T-helper 17 cell (primary cell): ENCODE data around the gene KIFC1. TPM values are rescaled to one million over a fixed set of nuclear protein-coding genes. Genes with fewer than 3 reads are reported as not detected.
"Not testable (repeated sequence)": the region's sequence is repeated elsewhere in the genome, so short reads cannot be mapped to it uniquely, and the experiment has no call there.

ENCODE experiments used
- ATAC-seq: fragments of 150-1000 bp; cut with Tn5 transposase; 2 replicates; pipeline ENCODE4 v1.10.0; 2021; ENCODE audit warnings: mild to moderate bottlenecking, moderate library complexity
- DNase-seq, 3 donors: peaks; one replicate each; pipeline versions ENCODE4 v3.0.0 to v3.0.0-alpha.2; 2020 to 2021
- H3K9me3 ChIP-seq: one replicate; pipeline ENCODE4 v1.7.0; 2013; ENCODE audit warnings: low read length, mild to moderate bottlenecking; ENCODE audit not compliant: control insufficient read depth, poor library complexity, severe bottlenecking
- H3K27ac Mint-ChIP-seq: one replicate; pipeline ENCODE4 v1.8.0; 2022; ENCODE audit warnings: mild to moderate bottlenecking, moderate library complexity, mixed read lengths
- H3K27me3 Mint-ChIP-seq: one replicate; pipeline ENCODE4 v1.8.0; 2022; ENCODE audit warnings: mixed read lengths
- H3K36me3 Mint-ChIP-seq: one replicate; pipeline ENCODE4 v1.8.0; 2022; ENCODE audit warnings: low read depth, mixed read lengths
- H3K4me1 Mint-ChIP-seq: one replicate; pipeline ENCODE4 v1.8.0; 2022; ENCODE audit warnings: mild to moderate bottlenecking, mixed read lengths
- H3K4me3 Mint-ChIP-seq: one replicate; pipeline ENCODE4 v1.8.0; 2022; ENCODE audit warnings: mild to moderate bottlenecking, moderate library complexity, mixed read lengths
- total RNA-seq, 4 donors: library from RNA in 2 of 4; stranded (reverse) in 2 of 4; gene quantifications; one replicate each; pipeline ENCODE4 v1.2.3 and lab custom pipeline; 2022 to 2026

KIFC1 gene, protein sequence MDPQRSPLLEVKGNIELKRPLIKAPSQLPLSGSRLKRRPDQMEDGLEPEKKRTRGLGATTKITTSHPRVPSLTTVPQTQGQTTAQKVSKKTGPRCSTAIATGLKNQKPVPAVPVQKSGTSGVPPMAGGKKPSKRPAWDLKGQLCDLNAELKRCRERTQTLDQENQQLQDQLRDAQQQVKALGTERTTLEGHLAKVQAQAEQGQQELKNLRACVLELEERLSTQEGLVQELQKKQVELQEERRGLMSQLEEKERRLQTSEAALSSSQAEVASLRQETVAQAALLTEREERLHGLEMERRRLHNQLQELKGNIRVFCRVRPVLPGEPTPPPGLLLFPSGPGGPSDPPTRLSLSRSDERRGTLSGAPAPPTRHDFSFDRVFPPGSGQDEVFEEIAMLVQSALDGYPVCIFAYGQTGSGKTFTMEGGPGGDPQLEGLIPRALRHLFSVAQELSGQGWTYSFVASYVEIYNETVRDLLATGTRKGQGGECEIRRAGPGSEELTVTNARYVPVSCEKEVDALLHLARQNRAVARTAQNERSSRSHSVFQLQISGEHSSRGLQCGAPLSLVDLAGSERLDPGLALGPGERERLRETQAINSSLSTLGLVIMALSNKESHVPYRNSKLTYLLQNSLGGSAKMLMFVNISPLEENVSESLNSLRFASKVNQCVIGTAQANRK
- total RNA-seq (1 to 10 TPM; 1.3 to 3.7 TPM), total RNA-seq (lab: John Stamatoyannopoulos, UW) (0.93 to 3.5 reads per million in 2 donors)

DNA sequence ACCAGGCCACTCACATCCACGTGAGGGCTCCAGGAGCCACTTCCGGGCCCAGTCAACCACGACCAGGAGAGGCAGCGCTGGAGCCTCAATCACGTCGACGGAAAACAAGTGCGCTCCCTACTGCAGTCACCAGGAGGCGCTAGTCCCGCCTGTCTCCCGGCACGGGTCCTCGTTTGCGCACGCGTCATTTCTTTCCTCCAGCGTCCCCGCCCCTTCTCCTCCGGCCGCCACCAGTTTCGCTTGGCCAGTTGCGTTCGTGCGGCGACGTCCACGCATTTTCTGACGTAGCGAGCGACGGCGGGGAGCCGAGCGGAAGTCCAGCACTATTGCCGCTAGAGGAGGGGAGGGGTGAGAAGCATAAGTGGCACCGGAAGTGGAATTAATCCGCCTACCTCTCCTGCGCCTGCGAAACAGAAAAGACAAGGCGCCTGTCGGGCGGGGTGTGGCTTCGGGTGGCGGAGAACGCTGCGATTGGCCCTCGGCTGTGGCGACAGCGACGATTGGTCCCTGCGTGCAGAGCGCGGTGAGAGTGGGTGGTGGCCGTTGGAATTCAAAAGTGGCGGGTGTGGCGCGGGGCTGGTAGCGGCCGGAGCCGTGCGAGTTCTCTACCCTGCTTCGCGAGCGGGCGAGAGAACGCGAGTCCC lies at the start of gene KIFC1:
Gene KIFC1, plus strand, starts transcription at position 546 of the 644 bp plus-strand sequence. CDS start 163 bp downstream, outside the sequence.
- DNase-seq (peak; percentile 97 to 99 (median 98)), ATAC-seq (peak; percentile 92)
- Mint-ChIP-seq H3K27ac (peak within 1 kb of the TSS; percentile 89), H3K4me3 (peak within 1 kb of the TSS; percentile 87), H3K27me3 (no peaks in the 10 kb centered on the region), H3K4me1 (peaks cover 28% of the 10 kb centered on the region), H3K36me3 (no peaks in the 10 kb centered on the region)
- H3K9me3 ChIP-seq = no peaks in the 10 kb centered on the region

DNA sequence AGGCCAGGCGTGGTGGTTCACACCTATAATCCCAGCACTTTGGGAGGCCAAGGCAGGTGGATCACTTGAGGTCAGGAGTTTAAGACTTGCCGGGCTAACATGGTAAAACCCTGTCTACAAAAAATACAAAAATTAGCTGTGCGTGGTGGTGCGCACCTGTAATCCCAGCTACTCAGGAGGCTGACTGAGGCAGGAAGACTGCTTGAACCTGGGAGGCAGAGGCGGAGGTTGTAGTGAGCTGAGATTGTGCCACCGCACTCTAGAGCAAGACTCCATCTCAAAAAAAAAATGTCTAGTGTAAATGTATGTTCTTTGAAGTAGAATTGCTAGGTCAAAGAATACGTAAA lies 48.0 kb upstream of the KIFC1 start:
- DNase-seq = peak in 1 of 3 donors; percentile 37
- H3K27ac Mint-ChIP-seq = peak overlapping the region; percentile 99
- not testable (repeated sequence) for H3K9me3 ChIP-seq, H3K36me3 Mint-ChIP-seq, ATAC-seq, H3K27me3 Mint-ChIP-seq
- H3K4me1 Mint-ChIP-seq = peaks cover 33% of the 10 kb centered on the region
- peak overlapping the region; percentile 91 for H3K4me3 Mint-ChIP-seq

DNA sequence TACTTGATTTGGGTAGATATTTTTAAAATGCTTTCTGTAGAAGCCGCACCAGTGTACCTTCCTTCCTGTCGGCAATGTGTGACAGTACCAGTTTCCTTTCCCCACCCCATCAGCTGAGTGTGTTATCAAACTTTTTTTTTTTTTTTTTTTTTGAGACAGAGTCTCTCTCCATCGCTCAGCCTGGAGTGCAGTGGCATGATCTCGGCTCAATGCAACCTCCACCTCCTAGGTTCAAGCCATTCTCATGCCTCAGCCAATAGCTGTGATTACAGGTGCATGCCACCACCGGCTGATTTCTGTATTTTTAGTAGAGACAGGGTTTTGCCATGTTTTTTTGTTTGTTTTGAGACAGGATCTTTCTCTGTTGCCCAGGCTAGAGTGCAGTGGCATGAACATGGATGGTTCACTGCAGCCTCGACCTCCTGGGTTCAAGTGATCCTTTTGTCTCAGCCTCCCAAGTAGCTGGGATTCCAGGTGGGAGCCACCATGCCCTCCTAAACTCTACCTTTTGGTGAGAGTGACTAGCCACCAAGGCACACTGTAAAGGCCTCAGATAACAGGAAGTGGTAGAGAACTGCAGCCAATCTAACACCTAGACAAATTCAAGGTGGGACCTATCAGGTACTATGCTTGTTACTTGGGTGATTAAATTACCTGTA lies 47.5 kb upstream of the KIFC1 start:
- DNase-seq (peak; percentile 35 to 57 (median 42)), ATAC-seq (peak; percentile 79)
- H3K4me1 Mint-ChIP-seq = peaks cover 34% of the 10 kb centered on the region
- H3K4me3 Mint-ChIP-seq = peak overlapping the region; percentile 91
- no peaks in the 10 kb centered on the region for H3K36me3 Mint-ChIP-seq
- no peaks in the 10 kb centered on the region for H3K27me3 Mint-ChIP-seq
- no peaks in the 10 kb centered on the region for H3K9me3 ChIP-seq
- peak overlapping the region; percentile 99 for H3K27ac Mint-ChIP-seq

DNA sequence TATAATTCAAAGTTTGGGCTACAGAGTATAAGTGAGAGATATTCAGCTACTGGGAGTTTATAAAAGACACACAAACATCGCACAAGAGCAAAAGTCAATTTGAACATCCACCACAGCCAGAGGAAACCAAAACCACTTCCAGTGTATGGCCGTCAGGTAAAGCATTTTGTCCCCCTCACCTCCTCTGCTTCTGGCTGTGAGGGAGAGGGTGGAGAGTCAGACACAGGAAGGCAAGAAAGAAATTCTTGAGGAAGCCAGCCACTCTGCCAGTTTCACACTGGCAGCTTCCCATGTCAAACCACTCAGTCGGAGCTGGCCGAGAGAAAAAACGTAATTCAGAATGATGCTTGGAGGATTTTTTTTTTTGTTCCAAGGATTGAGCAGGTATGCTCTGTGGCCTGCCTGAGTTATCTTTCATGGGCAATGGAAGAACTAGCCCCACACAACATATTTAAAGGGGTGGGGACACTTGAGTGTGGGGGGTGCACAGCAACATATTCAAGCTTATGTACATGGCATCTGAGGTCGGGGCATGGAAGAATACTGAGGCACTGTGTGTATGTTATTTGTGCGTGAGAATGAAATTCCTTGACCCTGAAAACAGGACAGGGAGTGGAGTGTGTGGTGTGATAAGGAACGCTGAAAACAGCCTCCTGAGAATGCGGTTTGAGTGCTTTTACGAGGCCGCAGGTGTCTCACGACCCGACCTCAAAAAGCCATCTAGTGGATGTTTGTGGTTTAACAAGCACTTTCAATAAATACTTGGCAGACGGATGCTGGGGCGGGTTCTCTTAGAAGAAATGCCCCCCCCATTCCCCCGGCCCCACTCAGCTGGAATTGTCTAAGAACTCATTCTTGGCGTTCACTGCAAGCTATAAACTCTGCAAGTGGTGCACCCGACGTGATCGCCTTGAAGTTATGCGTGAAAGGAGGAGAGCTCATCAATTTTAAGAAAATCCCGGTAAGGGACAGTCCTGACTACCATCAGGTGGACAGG lies 46.6 kb upstream of the KIFC1 start:
- Mint-ChIP-seq H3K27me3 (no peaks in the 10 kb centered on the region), H3K4me1 (peaks cover 43% of the 10 kb centered on the region), H3K4me3 (peak overlapping the region; percentile 91), H3K27ac (peak overlapping the region; percentile 99), H3K36me3 (no peaks in the 10 kb centered on the region)
- DNase-seq (peak; percentile 42 to 58 (median 51)), ATAC-seq (peak; percentile 55)
- H3K9me3 ChIP-seq = no peaks in the 10 kb centered on the region

DNA sequence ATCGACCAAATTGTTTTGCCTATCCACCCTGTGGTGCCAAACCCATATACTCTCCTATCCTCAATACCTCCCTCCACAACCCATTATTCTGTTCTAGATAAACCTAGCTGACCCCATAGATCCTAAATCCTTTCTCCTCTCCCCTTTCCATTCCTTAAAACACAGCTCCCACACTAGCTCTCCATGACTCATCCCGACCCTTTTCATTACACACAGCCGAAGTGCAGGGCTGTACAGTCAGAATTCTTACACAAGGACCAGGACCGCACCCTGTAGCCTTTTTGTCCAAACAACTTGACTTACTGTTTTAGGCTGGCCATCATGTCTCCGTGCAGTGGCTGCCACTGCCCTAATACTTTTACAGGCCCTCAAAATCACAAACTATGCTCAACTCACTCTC lies 44.7 kb upstream of the KIFC1 start:
- not testable (repeated sequence) for H3K36me3 Mint-ChIP-seq, ATAC-seq, H3K27me3 Mint-ChIP-seq, H3K4me3 Mint-ChIP-seq, DNase-seq, H3K9me3 ChIP-seq
- Mint-ChIP-seq H3K27ac (peak overlapping the region; percentile 47), H3K4me1 (peaks cover 43% of the 10 kb centered on the region)

DNA sequence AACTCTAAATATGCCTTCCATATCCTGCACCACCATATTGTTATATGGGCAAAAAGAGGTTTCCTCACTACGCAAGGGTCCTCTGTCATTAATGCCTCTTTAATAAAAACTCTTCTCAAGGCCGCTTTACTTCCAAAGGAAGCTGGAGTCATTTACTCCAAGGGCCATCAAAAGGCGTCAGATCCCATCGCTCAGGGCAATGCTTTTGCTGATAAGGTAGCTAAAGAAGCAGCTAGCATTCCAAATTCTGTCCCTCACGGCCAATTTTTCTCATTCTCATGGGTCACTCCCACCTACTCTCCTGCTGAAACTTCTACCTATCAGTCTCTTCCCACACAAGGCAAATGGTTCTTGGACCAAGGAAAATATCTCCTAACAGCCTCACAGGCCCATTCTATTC lies 43.8 kb upstream of the KIFC1 start:
- H3K36me3 Mint-ChIP-seq = no peaks in the 10 kb centered on the region
- H3K27ac Mint-ChIP-seq = peak overlapping the region; percentile 82
- no peaks in the 10 kb centered on the region for H3K27me3 Mint-ChIP-seq
- H3K4me3 Mint-ChIP-seq = no peak overlapping the region
- H3K9me3 ChIP-seq = no peaks in the 10 kb centered on the region
- H3K4me1 Mint-ChIP-seq = peaks cover 43% of the 10 kb centered on the region
- no peak for DNase-seq
- no peak for ATAC-seq

DNA sequence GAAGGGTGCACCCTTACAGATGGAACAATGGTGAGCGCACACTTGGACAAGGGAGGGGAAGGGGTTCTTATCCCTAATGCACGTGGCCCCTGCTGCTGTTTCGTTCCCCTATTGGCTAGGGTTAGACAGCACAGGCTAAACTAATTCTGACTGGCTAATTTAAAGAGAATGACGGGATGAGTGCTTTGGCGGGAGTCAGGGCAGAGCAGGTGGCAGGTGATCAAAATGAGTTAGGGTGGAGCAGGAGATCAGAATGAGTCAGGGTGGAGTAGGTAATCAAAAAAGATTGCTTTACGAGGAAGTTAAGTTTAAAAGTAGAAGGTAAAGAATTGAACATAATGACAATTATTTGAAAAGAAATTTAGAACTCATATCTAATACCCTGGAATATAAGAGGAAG lies 35.8 kb upstream of the KIFC1 start:
- not testable (repeated sequence) for H3K36me3 Mint-ChIP-seq, ATAC-seq, DNase-seq, H3K9me3 ChIP-seq, H3K4me1 Mint-ChIP-seq, H3K4me3 Mint-ChIP-seq, H3K27me3 Mint-ChIP-seq
- H3K27ac Mint-ChIP-seq = peak overlapping the region; percentile 60

DNA sequence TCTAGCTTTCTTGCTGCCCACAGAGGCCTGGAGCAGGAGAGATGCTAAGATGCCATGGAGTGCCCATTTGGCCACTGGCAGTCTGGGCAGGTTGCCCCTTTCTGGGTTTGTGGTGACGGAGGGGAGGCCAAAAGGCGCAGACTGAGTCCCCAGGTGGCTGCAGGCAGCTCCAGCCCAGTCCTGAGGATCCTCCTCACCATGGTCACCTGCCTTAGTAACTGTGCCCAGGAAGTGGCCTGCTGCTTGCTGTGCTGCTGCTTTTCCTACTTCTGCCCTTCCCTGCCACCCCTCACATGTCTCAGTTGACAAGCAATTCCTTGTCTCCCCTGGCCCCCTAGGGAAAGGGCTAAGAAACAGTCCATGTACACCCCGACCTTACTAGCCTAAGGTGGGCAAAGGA lies 35.3 kb upstream of the KIFC1 start:
- peak overlapping the region; percentile 60 for H3K27ac Mint-ChIP-seq
- DNase-seq = no peak

DNA sequence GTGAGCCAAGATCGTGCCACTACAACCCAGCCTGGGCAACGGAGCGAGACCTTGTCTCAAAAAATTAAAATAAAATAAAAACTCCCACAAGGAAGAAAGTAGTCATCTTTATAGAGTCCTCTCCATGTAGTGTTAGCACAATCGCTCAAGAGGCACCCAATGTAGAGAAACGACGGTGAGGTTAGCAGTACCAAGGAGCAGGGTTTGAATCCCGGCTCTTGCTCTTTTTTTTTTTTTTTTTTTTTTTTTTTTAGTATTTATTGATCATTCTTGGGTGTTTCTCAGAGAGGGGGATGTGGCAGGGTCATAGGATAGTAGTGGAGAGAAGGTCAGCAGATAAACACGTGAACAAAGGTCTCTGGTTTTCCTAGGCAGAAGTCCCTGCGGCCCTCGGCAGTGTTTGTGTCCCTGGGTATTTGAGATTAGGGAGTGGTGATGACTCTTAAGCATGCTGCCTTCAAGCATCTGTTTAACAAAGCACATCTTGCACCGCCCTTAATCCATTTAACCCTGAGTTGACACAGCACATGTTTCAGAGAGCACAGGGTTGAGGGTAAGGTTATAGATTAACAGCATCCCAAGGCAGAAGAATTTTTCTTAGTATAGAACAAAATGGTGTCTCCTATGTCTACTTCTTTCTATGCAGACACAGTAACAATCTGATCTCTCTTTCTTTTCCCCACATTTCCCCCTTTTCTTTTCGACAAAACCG lies 34.3 kb upstream of the KIFC1 start:
- not testable (repeated sequence) for H3K27me3 Mint-ChIP-seq, H3K4me1 Mint-ChIP-seq, H3K9me3 ChIP-seq, H3K27ac Mint-ChIP-seq, H3K4me3 Mint-ChIP-seq, ATAC-seq, H3K36me3 Mint-ChIP-seq, DNase-seq

More for the DNA sequence above, 35.3 kb upstream of the KIFC1 start:
- Mint-ChIP-seq H3K4me3 (no peak overlapping the region), H3K27me3 (peaks cover 8% of the 10 kb centered on the region), H3K36me3 (no peaks in the 10 kb centered on the region), H3K4me1 (no peaks in the 10 kb centered on the region)
- ATAC-seq = no peak
- no peaks in the 10 kb centered on the region for H3K9me3 ChIP-seq

DNA sequence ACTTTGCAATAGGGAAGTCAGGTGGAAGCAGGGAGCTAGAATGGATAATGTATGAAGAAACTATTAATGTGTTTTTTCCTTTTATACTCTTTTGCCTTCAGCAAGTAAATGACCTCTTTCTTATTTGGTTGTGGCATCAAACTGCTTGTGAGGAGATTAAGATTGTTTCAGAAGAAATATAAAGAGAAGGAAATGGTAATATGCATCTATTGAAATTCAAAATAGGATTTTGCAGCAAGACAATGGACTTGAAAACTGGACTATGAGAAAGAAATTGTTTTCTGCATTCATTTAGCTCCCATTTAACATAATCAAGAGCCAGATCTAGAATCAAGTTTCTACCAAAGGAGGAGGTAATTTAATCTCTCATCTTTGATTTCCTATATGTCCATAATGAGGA lies 32.3 kb upstream of the KIFC1 start:
- no peak overlapping the region for H3K4me3 Mint-ChIP-seq

DNA sequence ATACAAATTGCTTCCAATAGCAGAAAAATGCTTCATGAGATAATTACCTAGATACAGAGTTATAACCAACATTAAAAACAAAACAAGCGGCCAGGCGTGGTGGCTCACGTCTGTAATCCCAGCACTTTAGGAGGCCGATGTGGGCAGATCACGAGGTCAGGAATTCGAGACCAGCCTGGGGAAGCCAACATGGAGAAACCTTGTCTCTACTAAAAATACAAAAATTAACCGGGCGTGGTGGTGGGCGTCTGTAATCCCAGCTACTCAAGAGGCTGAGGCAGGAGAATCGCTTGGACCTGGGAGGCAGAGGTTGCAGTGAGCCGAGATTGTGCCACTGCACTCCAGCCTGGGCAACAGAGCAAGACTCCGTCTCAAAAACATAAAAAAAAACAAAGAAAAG lies 28.1 kb upstream of the KIFC1 start:
- DNase-seq, H3K4me1 Mint-ChIP-seq, H3K27me3 Mint-ChIP-seq: not testable (repeated sequence)

More for the DNA sequence above, 32.3 kb upstream of the KIFC1 start:
- ATAC-seq (no peak), DNase-seq (no peak)
- no peaks in the 10 kb centered on the region for H3K36me3 Mint-ChIP-seq
- peaks cover 4% of the 10 kb centered on the region for H3K4me1 Mint-ChIP-seq
- no peak overlapping the region for H3K27ac Mint-ChIP-seq
- H3K9me3 ChIP-seq = no peaks in the 10 kb centered on the region
- H3K27me3 Mint-ChIP-seq = peaks cover 13% of the 10 kb centered on the region

More for the DNA sequence above, 28.1 kb upstream of the KIFC1 start:
- not testable (repeated sequence) for H3K36me3 Mint-ChIP-seq, ATAC-seq, H3K27ac Mint-ChIP-seq, H3K4me3 Mint-ChIP-seq, H3K9me3 ChIP-seq
